Ovary (tissue), 3 donors: ENCODE results near the gene LRRC9.

ENCODE experiments used
- CTCF ChIP-seq, 3 donors: fragments of 450-650 bp in 2 of 3; fragments of 200-600 bp in 1 of 3; IDR thresholded peaks; one replicate each; pipeline versions ENCODE4 v1.5.1 to v1.8.0; 2016 to 2022; ENCODE audit warnings: antibody characterized with exemption in 3 of 3, mild to moderate bottlenecking in 1 of 3
- POLR2A ChIP-seq: fragments of 450-650 bp; IDR thresholded peaks from one replicate; pipeline ENCODE4 v1.6.1; 2017; ENCODE audit warnings: antibody characterized with exemption, mild to moderate bottlenecking, moderate library complexity
- donor health status: DM: no; HTN: no; CAD: no.

GRCh38 chr14:60021619-60022018 is 101.7 kb downstream of the LRRC9 start:
- TF ChIP-seq CTCF (IDR thresholded peaks at IDR 0.05) (no peak), POLR2A (no peak)
